HEK293T (cell line): Measurements from ENCODE around the gene GRXCR1.

Source experiments
- ARNT ChIP-seq: fragments of 450-650 bp; IDR thresholded peaks from 2 replicates; pipeline ENCODE4 v1.6.1; 2017; ENCODE audit warnings: mild to moderate bottlenecking
- BHLHE40 ChIP-seq: fragments of 450-650 bp; IDR thresholded peaks from 2 replicates; pipeline ENCODE4 v1.6.1; 2016; ENCODE audit warnings: mild to moderate bottlenecking, moderate library complexity, borderline replicate concordance
- CTBP1 ChIP-seq: fragments of 450-650 bp; IDR thresholded peaks from 2 replicates; pipeline ENCODE4 v1.6.1; 2016; ENCODE audit warnings: borderline replicate concordance
- FOXA1 ChIP-seq: fragments of 450-650 bp; IDR thresholded peaks from 2 replicates; pipeline ENCODE4 v1.6.1; 2016; ENCODE audit warnings: mild to moderate bottlenecking
- FOXK2 ChIP-seq: fragments of 450-650 bp; IDR thresholded peaks from 2 replicates; pipeline ENCODE4 v1.6.1; 2016; ENCODE audit warnings: mild to moderate bottlenecking
- FOXM1 ChIP-seq: fragments of 450-650 bp; IDR thresholded peaks from 2 replicates; pipeline ENCODE4 v1.6.1; 2017; ENCODE audit warnings: mild to moderate bottlenecking, borderline replicate concordance
- HDGF ChIP-seq: fragments of 450-650 bp; IDR thresholded peaks from 2 replicates; pipeline ENCODE4 v1.6.1; 2017; ENCODE audit warnings: antibody characterized with exemption, borderline replicate concordance
- L3MBTL2 ChIP-seq: fragments of 450-650 bp; conservative IDR thresholded peaks from 2 replicates; pipeline ENCODE4 v1.6.1; 2016; ENCODE audit warnings: mild to moderate bottlenecking
- NFRKB ChIP-seq: fragments of 450-650 bp; IDR thresholded peaks from 2 replicates; pipeline ENCODE4 v1.6.1; 2016; ENCODE audit warnings: mild to moderate bottlenecking, moderate library complexity
- SP1 ChIP-seq: fragments of 450-650 bp; IDR thresholded peaks from 2 replicates; pipeline ENCODE4 v1.6.1; 2017
- SUZ12 ChIP-seq: fragments of 450-650 bp; IDR thresholded peaks from 2 replicates; pipeline ENCODE4 v1.6.1; 2016; ENCODE audit warnings: mild to moderate bottlenecking
- TARDBP ChIP-seq: fragments of 450-650 bp; IDR thresholded peaks from 2 replicates; pipeline ENCODE4 v1.6.1; 2016
- ZNF384 ChIP-seq: fragments of 450-650 bp; IDR thresholded peaks from 2 replicates; pipeline ENCODE4 v1.6.1; 2016
- TF ChIP-seq, protein P1 (sequence below): fragments of 450-650 bp; IDR thresholded peaks from 2 replicates; pipeline ENCODE4 v1.6.1; 2016

- TF ChIP-seq, protein P1, sequence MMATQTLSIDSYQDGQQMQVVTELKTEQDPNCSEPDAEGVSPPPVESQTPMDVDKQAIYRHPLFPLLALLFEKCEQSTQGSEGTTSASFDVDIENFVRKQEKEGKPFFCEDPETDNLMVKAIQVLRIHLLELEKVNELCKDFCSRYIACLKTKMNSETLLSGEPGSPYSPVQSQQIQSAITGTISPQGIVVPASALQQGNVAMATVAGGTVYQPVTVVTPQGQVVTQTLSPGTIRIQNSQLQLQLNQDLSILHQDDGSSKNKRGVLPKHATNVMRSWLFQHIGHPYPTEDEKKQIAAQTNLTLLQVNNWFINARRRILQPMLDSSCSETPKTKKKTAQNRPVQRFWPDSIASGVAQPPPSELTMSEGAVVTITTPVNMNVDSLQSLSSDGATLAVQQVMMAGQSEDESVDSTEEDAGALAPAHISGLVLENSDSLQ, result no peak
- no peak for TF ChIP-seq SP1
- TF ChIP-seq ZNF384, result no peak
- no peak for TF ChIP-seq FOXM1
- no peak for TF ChIP-seq BHLHE40
- no peak for TF ChIP-seq SUZ12
- TF ChIP-seq FOXK2, result no peak
- no peak for TF ChIP-seq HDGF
- no peak for TF ChIP-seq CTBP1
- TF ChIP-seq L3MBTL2, result no peak
- no peak for TF ChIP-seq FOXA1
- no peak for TF ChIP-seq TARDBP
- no peak for TF ChIP-seq ARNT
- TF ChIP-seq NFRKB, result no peak
Measured at GRCh38 chr4:42954963-42955669, 62.6 kb downstream of the GRXCR1 start.
